ENCODE results near the gene RCBTB1.

DNA sequence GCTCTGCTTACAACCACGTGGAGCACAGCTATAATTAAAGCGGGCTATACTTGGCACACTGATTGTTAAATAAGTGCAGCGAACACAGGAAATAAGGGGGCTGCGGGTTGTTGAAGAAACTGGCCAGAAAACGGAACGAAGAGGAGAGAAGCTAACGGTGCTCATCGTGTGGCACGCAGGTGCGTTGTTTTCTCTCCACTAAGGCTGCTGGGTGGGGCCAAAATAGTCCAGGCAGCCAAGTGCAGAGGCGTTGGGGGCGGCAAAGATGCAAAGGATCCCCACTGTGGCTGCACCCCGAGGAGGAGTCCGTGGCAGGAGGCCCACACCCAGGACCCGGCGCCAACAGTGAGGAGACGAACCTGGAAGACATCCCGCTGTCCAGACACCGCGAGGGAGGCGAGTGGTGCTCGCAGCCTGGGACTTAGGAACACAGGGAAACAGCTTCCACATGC, 34.8 kb upstream of the RCBTB1 start:
- TF ChIP-seq POLR2A (IDR thresholded peaks at IDR 0.05): no peak
- TF ChIP-seq, protein P1, sequence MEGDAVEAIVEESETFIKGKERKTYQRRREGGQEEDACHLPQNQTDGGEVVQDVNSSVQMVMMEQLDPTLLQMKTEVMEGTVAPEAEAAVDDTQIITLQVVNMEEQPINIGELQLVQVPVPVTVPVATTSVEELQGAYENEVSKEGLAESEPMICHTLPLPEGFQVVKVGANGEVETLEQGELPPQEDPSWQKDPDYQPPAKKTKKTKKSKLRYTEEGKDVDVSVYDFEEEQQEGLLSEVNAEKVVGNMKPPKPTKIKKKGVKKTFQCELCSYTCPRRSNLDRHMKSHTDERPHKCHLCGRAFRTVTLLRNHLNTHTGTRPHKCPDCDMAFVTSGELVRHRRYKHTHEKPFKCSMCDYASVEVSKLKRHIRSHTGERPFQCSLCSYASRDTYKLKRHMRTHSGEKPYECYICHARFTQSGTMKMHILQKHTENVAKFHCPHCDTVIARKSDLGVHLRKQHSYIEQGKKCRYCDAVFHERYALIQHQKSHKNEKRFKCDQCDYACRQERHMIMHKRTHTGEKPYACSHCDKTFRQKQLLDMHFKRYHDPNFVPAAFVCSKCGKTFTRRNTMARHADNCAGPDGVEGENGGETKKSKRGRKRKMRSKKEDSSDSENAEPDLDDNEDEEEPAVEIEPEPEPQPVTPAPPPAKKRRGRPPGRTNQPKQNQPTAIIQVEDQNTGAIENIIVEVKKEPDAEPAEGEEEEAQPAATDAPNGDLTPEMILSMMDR (IDR thresholded peaks at IDR 0.05): no peak
